ENCODE data around the gene USP3.

Gene USP3

GRCh38 chr15:63544258-63545026 is 40.0 kb downstream of the USP3 start:
- DNase-seq (ENCODE audit: low spot score) = no peak

DNA sequence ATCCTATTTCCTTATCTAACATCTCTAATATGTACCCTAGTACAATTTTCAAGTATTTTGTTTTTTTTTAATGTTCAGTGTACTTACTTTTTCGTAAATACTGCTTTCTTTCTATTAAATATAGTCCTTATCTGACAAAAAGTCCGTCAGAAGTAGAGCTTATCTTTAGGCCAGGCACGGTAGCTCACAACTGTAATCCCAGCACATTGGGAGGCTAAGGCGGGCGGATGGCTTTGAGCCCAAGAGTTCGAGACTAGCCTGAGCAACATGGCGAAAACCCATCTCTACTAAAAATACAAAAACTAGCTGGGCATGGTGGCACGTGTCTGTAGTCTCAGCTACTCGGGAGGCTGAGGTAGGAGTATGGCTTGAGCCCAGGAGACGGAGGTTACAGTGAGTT is 41.1 kb downstream of the USP3 start:
- Histone ChIP-seq H3K4me3 (no peak overlapping the region), H3K27ac (no peak overlapping the region)
- DNase-seq (ENCODE audit: low spot score) = no peak
- TF ChIP-seq, protein P1, sequence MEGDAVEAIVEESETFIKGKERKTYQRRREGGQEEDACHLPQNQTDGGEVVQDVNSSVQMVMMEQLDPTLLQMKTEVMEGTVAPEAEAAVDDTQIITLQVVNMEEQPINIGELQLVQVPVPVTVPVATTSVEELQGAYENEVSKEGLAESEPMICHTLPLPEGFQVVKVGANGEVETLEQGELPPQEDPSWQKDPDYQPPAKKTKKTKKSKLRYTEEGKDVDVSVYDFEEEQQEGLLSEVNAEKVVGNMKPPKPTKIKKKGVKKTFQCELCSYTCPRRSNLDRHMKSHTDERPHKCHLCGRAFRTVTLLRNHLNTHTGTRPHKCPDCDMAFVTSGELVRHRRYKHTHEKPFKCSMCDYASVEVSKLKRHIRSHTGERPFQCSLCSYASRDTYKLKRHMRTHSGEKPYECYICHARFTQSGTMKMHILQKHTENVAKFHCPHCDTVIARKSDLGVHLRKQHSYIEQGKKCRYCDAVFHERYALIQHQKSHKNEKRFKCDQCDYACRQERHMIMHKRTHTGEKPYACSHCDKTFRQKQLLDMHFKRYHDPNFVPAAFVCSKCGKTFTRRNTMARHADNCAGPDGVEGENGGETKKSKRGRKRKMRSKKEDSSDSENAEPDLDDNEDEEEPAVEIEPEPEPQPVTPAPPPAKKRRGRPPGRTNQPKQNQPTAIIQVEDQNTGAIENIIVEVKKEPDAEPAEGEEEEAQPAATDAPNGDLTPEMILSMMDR (IDR thresholded peaks at IDR 0.05) = no peak

More at GRCh38 chr15:63544258-63545026, 40.0 kb downstream of the USP3 start:
- Histone ChIP-seq H3K4me3 (no peak overlapping the region), H3K27ac (no peak overlapping the region)
- TF ChIP-seq, protein P1 (IDR thresholded peaks at IDR 0.05) = no peak

GRCh38 chr15:63551400-63551799 is 47.0 kb downstream of the USP3 start:
- TF ChIP-seq, protein P1 (IDR thresholded peaks at IDR 0.05) = no peak
- no peak overlapping the region for H3K4me3 ChIP-seq
- no peak for DNase-seq (ENCODE audit: low spot score)
- H3K27ac ChIP-seq = no peak overlapping the region

- TF ChIP-seq, protein P1 (IDR thresholded peaks at IDR 0.05) = no peak
- Histone ChIP-seq H3K27ac (peak overlapping the region in 1 of 2 donors; percentile 28), H3K4me3 (peak overlapping the region; percentile 3)
- no peak for DNase-seq (ENCODE audit: low spot score)
Measured at GRCh38 chr15:63553388-63553791, 49.0 kb downstream of the USP3 start.

DNA sequence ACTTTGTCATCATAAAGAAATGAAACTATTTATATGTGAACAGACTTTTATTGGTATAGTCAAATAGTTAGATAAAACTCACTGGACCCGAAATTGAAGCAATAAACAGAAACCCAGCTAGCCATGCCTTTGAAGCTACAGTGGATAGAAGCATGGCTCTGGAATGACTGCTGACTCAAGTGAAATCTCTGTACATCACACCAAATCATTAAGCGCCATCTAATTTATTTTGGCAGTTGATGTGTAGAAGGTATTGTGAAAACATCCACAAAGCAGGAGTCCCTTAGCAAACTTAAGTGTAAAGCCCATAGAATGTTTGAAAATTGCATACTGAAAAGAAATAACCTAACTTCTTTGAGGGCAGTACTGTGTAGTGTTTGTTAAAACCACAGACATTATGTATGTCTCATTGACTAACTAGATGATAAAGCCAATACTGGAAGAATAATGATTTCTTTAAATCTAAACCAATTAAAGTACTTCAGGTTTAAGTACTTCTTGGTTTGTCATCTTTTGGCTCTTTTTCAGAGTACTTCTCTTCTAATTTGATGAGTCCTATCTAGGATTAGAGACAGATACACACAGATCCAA is 50.0 kb downstream of the USP3 start:
- H3K27ac ChIP-seq = no peak overlapping the region
- TF ChIP-seq, protein P1 (IDR thresholded peaks at IDR 0.05) = no peak
- DNase-seq (ENCODE audit: low spot score) = no peak
- H3K4me3 ChIP-seq = no peak overlapping the region

DNA sequence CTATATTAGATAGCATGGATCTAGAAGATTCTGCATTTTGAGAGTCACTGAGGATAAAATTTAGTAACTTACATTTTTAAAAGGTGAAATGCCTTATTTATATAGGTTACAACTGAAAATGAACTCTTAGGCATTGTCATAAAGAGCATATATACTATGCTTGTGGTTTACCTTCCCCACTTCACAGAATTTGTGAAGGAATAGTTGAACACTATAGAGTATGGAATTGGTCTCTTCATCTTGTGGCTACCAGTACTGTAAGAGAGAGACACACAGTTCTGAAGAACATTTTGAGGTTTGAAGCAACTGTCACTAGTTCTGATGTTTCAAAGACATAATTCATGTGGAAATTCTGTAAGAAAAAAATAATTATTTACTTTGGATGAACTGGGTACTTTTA is 51.1 kb downstream of the USP3 start:
- DNase-seq (ENCODE audit: low spot score) = no peak
- TF ChIP-seq, protein P1 (IDR thresholded peaks at IDR 0.05) = no peak
- Histone ChIP-seq H3K27ac (no peak overlapping the region), H3K4me3 (no peak overlapping the region)

DNA sequence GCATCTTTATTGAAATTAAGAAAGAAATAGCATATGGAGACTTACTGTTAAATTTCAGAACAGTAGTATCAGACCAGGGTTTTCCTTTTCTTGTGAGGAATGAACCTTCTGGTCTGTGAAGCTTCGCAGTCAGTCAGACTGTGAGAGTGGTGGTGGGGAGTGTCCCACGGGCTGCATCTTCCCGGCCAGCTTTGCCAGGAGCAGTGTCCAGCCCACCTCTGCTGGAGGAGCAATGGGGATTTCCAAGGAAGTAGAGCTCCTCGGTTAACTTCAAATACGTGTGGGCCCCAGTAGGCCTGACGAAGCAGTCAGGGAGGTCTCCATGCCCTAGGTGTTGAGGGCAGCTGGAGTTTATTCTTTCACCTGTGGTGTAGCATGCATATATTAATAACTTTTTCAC is 51.9 kb downstream of the USP3 start:
- DNase-seq (ENCODE audit: low spot score) = no peak

More for the DNA sequence above, 51.9 kb downstream of the USP3 start:
- Histone ChIP-seq H3K4me3 (no peak overlapping the region), H3K27ac (no peak overlapping the region)
- TF ChIP-seq, protein P1 (IDR thresholded peaks at IDR 0.05) = no peak

Data from coronary artery (tissue), 2 donors.